SH-SY5Y (cell line): Measurements from ENCODE around the gene KLHDC1.

ENCODE experiments used
- GATA2 ChIP-seq: IDR thresholded peaks from 2 replicates; pipeline ENCODE4 v1.6.1; 2011; ENCODE audit warnings: mild to moderate bottlenecking, low read depth, low read length
- GATA3 ChIP-seq: IDR thresholded peaks from 2 replicates; pipeline ENCODE4 v1.6.1; 2011; ENCODE audit warnings: low read depth, mild to moderate bottlenecking, low read length, moderate library complexity

The KLHDC1 gene

GRCh38 chr14:49769581-49770211 lies 76.8 kb downstream of the KLHDC1 start:
- no peak for TF ChIP-seq GATA3
- TF ChIP-seq GATA2, result no peak

DNA sequence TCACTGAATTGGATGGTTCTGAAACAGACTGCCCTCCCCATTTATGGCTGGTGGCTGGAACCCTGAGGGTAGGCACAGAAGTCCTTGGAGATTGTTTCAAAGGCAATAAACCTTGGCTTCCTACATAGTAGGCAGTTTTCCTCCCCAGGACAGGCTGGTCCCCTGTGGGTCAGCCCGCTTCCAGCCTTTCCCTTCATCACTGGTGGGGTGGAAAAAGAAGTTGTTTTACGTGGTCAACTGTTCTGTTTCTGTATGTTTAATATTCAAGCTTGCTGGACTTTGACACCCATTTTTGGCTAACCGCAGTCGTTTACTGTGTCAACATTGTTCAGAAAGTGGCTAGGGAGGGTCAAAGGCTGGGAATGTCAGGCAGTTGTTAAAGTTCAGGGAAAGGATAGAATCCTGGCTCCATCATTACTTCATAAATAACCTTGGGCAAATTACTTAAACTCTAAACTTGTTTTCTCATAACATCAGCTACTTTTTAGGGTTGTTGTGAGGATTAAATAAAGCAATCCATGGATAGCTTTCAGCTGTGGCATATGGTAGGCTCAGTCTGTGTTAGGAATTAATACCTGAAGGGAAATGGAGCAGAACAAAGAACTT lies 77.4 kb downstream of the KLHDC1 start:
- TF ChIP-seq GATA3 (no peak), GATA2 (no peak)

- TF ChIP-seq GATA2 (no peak), GATA3 (no peak)
Observed at GRCh38 chr14:49774106-49774505, 81.2 kb downstream of the KLHDC1 start.

GRCh38 chr14:49778421-49778820 lies 85.5 kb downstream of the KLHDC1 start:
- no peak for TF ChIP-seq GATA2

- TF ChIP-seq GATA2, result no peak
- TF ChIP-seq GATA3, result no peak
Observed at GRCh38 chr14:49783394-49784014, 90.6 kb downstream of the KLHDC1 start.

DNA sequence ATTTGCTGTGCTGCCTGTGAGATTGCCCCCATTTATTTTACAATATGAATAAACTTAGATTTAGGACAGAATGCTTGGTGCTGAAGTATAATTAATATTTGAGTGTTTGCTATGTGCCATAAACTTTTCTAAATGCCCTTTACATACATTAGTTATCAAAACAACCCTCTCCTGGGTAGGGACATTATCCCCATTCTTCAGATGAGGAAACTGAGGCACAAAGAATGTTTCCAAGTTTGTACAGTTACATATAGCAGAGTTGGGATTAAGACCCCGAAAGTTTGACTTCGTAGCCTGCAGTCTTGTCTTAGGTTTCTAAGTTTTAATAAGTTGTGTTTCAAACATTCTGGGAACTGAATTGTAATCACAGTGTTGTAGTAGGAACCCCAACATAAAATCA lies 93.4 kb downstream of the KLHDC1 start:
- TF ChIP-seq GATA3 (no peak), GATA2 (no peak)

- no peak for TF ChIP-seq GATA3
- TF ChIP-seq GATA2, result no peak
Observed at GRCh38 chr14:49792618-49793017, 99.7 kb downstream of the KLHDC1 start.

- TF ChIP-seq GATA3 (no peak), GATA2 (no peak)
Observed at GRCh38 chr14:49796025-49796424, 103.1 kb downstream of the KLHDC1 start.
